T-helper 1 cell treated with Interleukin-12 subunit alpha and Interleukin-12 subunit beta and Interleukin-4 antibody, amounts not matched to agents 30 ng/mL and 1 ng/mL, for 36 hours (primary cell): ENCODE measurements around the gene FBXL14. TPM values are rescaled to one million over a fixed set of nuclear protein-coding genes. Genes with fewer than 3 reads are reported as not detected.
"Not testable (repeated sequence)": the region's sequence is repeated elsewhere in the genome, so short reads cannot be mapped to it uniquely, and the experiment has no call there.

Source experiments
- intact Hi-C: fragments of 100-400 bp; cut with micrococcal nuclease; formaldehyde crosslinking; loops from one replicate; pipeline ENCODE4 v1.15.1; 2024
- total RNA-seq: library from RNA; stranded (reverse); gene quantifications from 2 replicates; pipeline ENCODE4 v1.2.3, GENCODE V29; 2022

The FBXL14 gene
- total RNA-seq, 1 donor from 2014 or later, result 26.5 TPM

DNA sequence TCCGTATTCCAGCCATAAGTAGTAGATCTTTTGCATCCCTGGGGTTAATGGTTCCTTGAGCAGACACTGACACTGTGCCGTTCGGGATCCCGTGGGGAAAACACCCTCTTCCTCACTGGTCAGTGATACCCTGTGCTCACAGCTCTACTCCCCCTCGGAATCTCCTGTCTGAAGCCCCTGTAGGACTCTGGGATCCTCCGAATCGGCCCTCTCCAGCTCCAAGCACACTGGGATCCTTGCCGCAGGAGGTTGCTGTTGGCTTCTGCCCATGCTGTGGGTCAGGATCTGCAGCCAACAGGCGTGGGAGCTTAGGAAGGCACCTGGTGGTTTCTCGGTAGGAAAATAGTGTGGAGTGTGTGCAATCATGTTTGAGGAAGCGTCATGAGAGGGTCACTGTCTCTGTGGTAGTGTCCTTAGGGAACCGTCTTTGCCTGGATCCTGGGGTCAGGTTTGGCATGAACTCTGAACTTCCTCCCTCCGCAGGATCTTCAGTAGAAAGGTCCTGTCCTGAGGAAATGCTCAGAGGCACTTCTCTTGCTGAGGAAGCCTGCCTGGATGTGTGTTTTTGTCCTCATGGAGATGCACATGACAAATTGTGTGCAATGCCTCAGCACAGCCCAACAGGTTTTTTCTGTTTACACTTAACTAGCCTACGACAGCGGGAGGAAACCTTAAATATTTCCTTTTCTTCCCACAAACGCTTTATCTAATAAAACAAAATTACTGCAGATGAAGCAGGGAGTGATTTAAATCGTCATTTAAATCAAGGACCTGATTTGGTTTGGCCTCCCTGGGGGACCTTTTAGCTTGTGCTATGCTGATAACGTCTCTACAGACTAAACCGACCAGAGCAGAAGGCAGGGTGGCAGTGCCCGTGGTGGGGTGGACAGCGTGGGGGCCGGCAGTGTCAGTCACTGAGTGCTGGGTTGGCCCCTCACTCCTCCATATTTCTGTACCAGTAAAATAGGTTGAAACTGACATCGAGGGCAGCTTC, 18.7 kb downstream of the FBXL14 start:
- intact Hi-C loops, result no loop called here

GRCh38 chr12:1574865-1575259, 19.5 kb downstream of the FBXL14 start:
- intact Hi-C loops, result no loop called here

DNA sequence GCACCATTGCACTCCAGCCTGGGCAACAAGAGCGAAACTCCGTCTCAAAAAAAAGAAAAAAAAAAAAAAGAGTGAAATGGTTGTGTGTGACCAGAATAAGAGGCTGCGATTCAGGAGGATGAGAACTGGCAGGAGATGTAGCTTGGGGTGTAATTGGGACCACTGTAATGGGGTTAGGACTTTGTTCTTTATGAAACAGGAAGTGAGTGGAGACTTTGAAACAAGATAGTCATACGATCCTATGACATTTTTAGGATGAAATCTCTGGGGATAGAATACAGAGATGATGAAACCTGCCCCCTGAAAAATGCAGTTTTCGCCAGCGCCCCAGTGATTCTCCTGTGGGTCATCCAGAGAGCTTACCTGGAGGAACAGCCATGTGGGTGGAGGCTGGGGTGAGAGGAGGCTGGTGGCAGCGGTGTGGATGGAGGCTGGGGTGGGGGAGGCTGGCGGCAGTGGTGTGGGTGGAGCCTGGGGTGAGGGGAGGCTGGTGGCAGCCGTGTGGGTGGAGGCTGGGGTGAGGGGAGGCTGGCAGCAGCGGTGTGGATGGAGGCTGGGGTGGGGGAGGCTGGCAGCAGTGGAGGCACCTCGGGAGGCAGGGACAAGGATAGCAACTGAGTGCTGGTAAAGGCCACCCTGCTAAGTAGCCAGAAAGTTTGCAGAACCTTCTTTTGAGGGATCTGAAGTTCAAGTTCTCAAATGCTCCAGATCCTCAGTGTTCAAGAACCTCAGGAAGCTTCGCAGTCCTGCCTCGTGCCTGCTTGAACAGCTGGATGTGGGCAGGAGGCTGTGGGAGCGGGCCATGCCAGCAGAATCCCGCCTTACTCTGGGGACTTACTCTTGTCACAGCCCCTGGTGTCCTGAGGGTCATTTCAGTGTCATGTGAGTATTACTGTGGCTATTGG, 20.2 kb downstream of the FBXL14 start:
- intact Hi-C loops, result no loop called here

DNA sequence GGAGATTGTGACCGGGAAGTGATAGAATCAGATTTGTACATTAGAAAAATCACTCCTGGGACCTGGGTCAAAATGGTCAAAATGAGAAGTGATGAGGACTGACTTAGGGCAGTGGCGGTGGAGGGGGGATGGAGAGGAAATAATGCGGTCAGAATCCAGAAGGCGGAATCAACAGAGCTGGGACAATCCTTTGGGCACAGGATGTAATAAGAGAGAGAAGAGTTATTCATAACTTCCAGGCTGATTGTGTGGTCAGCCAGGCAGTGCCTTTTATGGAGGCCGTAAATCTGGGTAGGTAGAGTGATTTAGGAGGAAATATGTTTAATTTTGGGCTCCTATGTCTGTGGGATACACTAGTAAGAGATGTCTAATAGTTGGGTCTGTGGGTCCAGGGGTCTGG, 21.6 kb downstream of the FBXL14 start:
- intact Hi-C loops, result no loop called here

DNA sequence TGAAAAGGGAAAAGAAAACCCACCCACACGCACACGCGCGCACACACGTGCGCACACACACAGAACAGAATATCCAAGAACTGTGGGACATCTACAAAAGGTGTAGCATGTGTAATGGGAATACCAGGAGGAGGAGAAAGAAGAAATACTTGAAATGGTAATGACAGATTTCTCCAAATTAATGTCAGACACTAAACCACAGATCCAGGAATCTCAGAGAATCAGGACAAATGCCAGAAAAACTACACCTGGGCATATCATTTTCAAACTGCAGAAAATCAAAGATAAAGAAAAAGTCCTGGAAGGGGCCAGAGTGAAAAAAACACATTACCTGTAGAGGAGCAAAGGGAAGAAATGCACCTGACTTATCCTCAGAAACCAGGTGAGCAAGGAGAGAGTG, 26.5 kb downstream of the FBXL14 start:
- intact Hi-C loops, result no loop called here

- intact Hi-C loops, result no loop called here
Measured at GRCh38 chr12:1566449-1567135, 27.8 kb downstream of the FBXL14 start.

GRCh38 chr12:1565172-1565571, 29.2 kb downstream of the FBXL14 start:
- intact Hi-C loops, result no loop called here

GRCh38 chr12:1564067-1564466, 30.3 kb downstream of the FBXL14 start:
- intact Hi-C loops, result no loop called here

DNA sequence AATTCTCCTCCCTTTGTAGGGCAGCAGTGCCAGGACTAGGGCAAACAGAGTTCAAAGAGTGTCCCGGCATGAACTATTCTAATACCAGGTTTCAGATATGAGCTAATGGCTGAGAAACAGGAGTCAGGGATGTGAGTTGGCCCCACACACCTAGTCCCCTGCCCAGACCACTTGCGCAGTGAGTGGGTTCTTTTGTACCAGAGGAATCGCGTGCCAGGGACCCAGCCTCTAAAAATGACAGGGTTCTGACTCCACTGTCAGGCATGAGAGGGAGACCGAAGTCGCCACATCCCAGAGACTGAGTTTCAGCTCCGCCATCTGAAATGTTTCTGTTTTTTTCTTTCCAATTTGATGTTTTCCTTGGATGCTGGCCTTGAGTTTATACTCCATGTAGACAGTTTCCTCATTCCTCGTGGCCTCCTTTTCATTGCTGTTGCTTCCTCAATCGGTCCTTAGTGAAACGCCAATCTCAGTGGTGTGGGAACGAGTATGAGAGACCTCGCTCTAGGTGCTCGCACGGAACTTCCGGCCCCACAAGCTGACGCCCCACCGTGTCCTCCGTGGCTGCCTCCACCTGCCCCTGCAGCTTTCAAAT, 31.5 kb downstream of the FBXL14 start:
- intact Hi-C loops, result no loop called here

GRCh38 chr12:1560704-1561103, 33.7 kb downstream of the FBXL14 start:
- intact Hi-C loops, result no loop called here

DNA sequence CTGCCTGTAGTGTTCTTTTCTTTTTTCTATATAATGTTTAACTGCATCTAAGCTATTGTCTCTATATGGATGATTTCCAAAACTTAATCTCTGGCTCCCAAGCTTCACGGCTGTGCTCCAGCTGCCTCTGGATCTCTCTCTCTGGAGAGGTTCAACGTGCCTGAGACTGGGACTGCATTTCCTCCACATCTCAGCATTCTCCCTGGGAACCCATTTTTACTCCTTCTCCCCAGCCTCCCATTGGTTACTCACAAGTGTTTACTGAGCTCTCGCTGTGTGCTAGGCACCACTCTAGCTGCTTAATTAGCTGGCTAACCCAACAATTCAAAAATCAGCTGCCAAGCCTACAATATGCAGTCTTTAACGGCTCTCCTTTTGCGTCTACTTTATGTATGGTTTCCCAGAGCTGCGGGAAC, 34.7 kb downstream of the FBXL14 start:
- intact Hi-C loops, result no loop called here

GRCh38 chr12:1558108-1558507, 36.3 kb downstream of the FBXL14 start:
- intact Hi-C loops, result not testable (repeated sequence)

- intact Hi-C loops, result no loop called here
Measured at GRCh38 chr12:1553987-1554982, 40.1 kb downstream of the FBXL14 start.

GRCh38 chr12:1553536-1553935, 40.8 kb downstream of the FBXL14 start:
- intact Hi-C loops, result no loop called here

DNA sequence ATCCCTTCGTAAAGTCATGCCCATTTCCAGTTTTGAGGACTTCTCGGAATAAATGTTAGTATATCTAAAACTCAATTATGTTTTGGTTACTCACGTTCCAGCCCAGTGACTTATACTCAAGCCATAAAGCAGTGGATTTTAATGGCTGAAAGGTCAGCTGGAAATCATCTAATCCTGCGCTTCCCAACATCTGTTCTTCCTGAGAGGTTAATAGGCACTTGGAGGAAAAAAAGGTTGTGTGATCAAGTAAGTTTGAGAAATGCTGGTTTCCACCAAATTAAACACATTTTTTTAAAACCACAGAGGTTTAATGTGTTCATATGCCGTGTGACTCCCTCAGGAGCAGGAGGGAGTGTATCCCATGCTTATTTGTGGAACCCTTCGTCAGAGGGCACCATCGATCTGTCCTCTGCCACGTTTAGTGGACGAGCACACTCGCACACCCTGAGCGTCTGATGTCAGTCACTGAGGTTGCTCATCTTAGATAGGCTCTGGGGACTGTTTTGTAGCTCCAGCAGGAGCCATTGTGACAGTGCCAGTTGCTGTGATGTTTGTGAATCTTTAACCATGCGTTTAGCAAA, 41.4 kb downstream of the FBXL14 start:
- intact Hi-C loops, result no loop called here

DNA sequence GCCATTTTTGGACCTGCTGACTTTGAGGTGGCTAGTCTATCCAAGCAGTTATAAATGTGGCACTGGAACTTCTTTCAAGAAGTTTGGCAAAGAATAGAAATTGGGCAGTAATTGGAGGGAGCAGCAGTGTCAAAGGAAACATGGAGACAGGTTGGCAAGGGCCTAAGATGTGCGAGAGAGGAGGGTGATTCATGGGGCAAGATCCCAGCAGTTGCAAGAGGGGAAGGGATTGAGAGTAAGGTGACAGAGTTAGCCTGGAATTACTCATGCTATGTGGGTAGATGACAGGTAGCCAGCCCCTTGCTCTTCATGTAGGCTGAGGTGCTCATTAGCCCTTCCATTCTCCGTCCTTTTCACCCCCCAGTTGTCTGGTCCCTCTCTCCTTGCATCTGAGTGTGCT, 42.2 kb downstream of the FBXL14 start:
- intact Hi-C loops, result no loop called here

- intact Hi-C loops, result no loop called here
Measured at GRCh38 chr12:1551496-1551895, 42.9 kb downstream of the FBXL14 start.

- intact Hi-C loops, result no loop called here
Measured at GRCh38 chr12:1546931-1547640, 47.3 kb downstream of the FBXL14 start.
